RWPE1 (cell line): ENCODE results near the gene RCC2.

Experiments
- CTCF ChIA-PET: fragments of 350-600 bp; sonication (Branson Sonifier 250); formaldehyde crosslinking; extraction: SDS; loops from one replicate; lab custom pipeline; 2021; lab: Yijun Ruan, JAX
- POLR2A ChIA-PET: fragments of 400-600 bp; formaldehyde crosslinking; extraction: SDS; loops from one replicate; lab custom pipeline; 2020; ENCODE audit warnings: antibody characterized with exemption; ENCODE audit not compliant: low non-redundant PET; lab: Yijun Ruan, JAX
- DNase-seq: peaks from one replicate; pipeline ENCODE4 v3.0.0; 2012; ENCODE audit warnings: low spot score
- H3K27ac ChIP-seq: fragments of 450-650 bp; 2 replicates; pipeline ENCODE4 v1.5.1; 2017
- TF ChIP-seq, protein P1 (sequence below): fragments of 450-650 bp; conservative IDR thresholded peaks from 2 replicates; pipeline ENCODE4 v1.5.1; 2017; ENCODE audit warnings: low read depth, mild to moderate bottlenecking

The RCC2 gene

DNA sequence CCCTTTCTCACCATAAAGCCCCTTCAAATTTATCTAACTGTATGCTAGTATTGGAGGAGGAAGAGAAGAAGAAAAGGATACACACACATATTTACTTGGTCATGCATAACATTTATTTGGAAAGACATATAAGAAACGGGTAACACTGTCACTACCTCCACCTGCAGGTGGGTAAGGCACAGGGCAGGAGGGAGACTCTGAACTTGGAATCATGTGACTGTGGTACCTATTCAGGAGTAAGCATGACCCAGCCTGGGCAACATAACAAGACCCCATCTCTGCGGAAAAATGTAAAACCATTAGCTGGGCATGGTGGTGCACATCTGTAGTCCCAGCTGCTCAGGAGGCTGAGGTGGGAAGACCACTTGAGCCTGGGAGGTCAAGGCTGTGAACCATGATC is 68.9 kb downstream of the RCC2 start:
- POLR2A ChIA-PET, result no interaction called here
- TF ChIP-seq, protein P1, sequence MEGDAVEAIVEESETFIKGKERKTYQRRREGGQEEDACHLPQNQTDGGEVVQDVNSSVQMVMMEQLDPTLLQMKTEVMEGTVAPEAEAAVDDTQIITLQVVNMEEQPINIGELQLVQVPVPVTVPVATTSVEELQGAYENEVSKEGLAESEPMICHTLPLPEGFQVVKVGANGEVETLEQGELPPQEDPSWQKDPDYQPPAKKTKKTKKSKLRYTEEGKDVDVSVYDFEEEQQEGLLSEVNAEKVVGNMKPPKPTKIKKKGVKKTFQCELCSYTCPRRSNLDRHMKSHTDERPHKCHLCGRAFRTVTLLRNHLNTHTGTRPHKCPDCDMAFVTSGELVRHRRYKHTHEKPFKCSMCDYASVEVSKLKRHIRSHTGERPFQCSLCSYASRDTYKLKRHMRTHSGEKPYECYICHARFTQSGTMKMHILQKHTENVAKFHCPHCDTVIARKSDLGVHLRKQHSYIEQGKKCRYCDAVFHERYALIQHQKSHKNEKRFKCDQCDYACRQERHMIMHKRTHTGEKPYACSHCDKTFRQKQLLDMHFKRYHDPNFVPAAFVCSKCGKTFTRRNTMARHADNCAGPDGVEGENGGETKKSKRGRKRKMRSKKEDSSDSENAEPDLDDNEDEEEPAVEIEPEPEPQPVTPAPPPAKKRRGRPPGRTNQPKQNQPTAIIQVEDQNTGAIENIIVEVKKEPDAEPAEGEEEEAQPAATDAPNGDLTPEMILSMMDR, result no peak; the same call in 1 of the 2 replicates
- DNase-seq, result peak; percentile 62
- H3K27ac ChIP-seq, result no peak overlapping the region
- CTCF ChIA-PET, result interaction anchor here (0.5 to 1.3 kb wide), 3 partner anchors 20 to 1622 kb away, joined by 3 read pairs; no protein-coding TSS in a partner anchor

DNA sequence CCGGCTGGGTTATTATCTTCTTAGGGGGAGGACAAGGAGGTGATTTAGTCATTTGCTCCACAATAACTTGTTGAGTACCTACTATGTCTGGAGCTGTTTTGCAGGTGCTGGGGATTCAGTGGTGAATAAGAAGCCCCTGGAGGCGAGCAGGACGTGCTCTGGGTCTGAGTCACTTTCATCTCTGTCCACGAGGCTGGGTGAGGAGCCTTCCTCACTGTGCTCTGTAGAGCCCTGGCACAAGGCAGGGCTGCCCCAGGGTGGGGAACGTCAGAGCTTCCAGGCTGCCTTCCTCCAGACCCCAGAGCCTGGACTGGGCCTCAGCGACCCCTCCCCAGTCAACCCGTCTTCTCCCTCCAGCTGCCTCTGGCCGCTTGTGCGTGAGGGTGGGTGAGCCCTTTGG is 70.0 kb downstream of the RCC2 start:
- DNase-seq, result peak; percentile 89
- ChIA-PET CTCF (interaction anchor here (0.6 to 0.8 kb wide), 2 partner anchors 37 to 96 kb away, joined by 3 to 4 read pairs; no protein-coding TSS in a partner anchor), POLR2A (no interaction called here)
- H3K27ac ChIP-seq, result peak overlapping the region; percentile 68
- TF ChIP-seq, protein P1, result no peak

DNA sequence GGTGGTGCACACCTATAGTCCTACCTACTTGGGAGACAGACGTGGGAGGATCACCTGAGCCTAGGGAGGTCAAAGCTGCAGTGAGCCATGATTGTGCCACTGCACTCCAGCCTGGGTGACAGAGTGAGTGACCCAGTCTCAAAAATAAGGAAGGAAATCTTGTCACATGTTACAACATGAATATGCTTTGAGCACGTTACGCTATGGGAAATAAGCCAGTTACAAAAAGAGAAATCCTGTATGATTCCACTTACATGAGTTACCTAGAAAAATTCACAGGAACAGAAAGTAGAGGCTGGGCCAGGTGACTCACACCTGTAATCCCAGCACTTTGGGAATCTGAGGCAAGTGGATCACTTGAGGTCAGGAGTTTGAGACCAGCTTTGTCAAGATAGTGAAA is 74.2 kb downstream of the RCC2 start:
- ChIA-PET POLR2A (no interaction called here), CTCF (no interaction called here)
- TF ChIP-seq, protein P1, result no peak
- no peak for DNase-seq
- no peak overlapping the region; the same call in 1 of the 2 replicates for H3K27ac ChIP-seq

DNA sequence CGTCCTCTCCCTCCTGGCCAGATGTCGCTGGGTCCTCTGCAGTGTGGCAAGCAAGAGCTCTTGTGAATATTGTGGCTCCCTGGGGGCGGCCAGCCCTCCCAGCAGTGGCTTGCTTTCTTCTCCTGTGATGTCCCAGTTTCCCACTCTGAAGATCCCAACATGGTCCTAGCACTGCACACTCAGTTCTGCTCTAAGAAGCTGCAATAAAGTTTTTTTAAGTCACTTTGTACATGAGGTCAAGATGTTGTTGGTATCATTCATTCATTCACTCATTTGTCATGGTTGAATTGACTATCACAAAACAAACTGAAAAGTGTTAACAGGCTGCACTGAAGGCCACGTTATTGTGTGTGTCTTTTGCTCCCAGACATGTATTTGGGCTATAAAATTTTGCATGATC is 75.7 kb downstream of the RCC2 start:
- POLR2A ChIA-PET, result no interaction called here
- no peak for DNase-seq
- TF ChIP-seq, protein P1, result no peak
- H3K27ac ChIP-seq, result no peak overlapping the region
- CTCF ChIA-PET, result no interaction called here

DNA sequence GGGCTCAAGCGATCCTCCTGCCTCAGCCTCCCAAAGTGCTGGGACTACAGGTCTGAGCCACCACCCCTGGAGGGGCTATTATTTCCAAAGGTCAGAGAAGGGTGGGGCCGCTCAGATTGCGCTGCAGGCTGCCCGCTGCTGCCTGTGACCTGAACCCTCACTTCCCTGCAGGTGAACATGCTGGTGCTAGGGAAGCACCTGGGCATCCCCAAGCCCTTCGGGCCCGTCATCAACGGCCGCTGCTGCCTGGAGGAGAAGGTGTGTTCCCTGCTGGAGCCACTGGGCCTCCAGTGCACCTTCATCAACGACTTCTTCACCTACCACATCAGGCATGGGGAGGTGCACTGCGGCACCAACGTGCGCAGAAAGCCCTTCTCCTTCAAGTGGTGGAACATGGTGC is 76.1 kb downstream of the RCC2 start:
- TF ChIP-seq, protein P1, result no peak
- ChIA-PET POLR2A (no interaction called here), CTCF (no interaction called here)
- DNase-seq, result no peak
- no peak overlapping the region for H3K27ac ChIP-seq

DNA sequence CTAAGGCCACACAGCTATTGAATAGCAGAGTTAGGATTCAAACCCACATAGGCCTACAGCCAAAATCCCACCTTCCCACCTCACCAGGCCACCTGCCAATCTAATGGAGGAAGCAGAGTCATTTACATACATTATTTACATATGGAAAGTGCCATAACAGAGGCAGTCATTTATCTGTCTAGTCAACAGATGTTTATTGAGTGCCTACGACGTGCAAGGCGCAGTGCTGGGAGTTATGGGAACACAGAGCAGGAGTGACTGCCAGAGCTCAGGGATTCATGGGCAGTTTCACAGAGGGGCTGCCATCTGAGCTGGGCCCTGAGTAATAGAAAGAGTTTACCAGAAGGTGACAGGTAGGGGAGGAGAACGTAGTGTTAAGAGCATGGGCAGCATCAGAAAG is 77.8 kb downstream of the RCC2 start:
- no peak for DNase-seq
- no peak overlapping the region for H3K27ac ChIP-seq
- POLR2A ChIA-PET, result no interaction called here
- CTCF ChIA-PET, result no interaction called here
- TF ChIP-seq, protein P1, result no peak
